GM12872 (cell line): ENCODE results near the gene ZNF549.

Experiments used
- TF ChIP-seq, protein P1 (sequence below): IDR thresholded peaks from 3 replicates; pipeline ENCODE4 v1.5.1; 2011; ENCODE audit warnings: low read depth, mild to moderate bottlenecking, low read length, moderate library complexity; ENCODE audit not compliant: insufficient read depth

Gene ZNF549

GRCh38 chr19:57560049-57560491 is 32.9 kb downstream of the ZNF549 start:
- TF ChIP-seq, protein P1, sequence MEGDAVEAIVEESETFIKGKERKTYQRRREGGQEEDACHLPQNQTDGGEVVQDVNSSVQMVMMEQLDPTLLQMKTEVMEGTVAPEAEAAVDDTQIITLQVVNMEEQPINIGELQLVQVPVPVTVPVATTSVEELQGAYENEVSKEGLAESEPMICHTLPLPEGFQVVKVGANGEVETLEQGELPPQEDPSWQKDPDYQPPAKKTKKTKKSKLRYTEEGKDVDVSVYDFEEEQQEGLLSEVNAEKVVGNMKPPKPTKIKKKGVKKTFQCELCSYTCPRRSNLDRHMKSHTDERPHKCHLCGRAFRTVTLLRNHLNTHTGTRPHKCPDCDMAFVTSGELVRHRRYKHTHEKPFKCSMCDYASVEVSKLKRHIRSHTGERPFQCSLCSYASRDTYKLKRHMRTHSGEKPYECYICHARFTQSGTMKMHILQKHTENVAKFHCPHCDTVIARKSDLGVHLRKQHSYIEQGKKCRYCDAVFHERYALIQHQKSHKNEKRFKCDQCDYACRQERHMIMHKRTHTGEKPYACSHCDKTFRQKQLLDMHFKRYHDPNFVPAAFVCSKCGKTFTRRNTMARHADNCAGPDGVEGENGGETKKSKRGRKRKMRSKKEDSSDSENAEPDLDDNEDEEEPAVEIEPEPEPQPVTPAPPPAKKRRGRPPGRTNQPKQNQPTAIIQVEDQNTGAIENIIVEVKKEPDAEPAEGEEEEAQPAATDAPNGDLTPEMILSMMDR: no peak

DNA sequence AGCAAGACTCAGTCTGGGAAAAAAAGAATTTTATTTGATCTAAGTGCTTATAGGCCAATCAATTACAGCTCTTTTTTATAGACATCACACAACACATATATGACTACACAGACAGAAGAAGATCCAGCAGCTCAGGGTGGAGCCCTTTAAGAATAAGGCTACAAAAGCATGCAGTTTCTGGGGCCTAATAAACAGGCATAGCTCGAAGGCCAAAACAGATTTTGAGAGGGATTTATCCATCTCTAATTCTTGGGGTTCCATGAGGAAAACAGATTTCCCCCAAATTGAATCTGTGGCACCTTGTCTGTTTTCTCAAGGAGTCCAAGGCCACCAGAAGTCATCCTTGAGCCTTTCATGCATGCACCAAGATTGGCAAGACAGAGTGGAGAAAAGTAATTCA is 36.4 kb downstream of the ZNF549 start:
- TF ChIP-seq, protein P1: no peak

- TF ChIP-seq, protein P1: no peak
These were observed 39.5 kb downstream of the ZNF549 start for GRCh38 chr19:57566396-57567265.

GRCh38 chr19:57570707-57571106 is 43.6 kb downstream of the ZNF549 start:
- TF ChIP-seq, protein P1: no peak

DNA sequence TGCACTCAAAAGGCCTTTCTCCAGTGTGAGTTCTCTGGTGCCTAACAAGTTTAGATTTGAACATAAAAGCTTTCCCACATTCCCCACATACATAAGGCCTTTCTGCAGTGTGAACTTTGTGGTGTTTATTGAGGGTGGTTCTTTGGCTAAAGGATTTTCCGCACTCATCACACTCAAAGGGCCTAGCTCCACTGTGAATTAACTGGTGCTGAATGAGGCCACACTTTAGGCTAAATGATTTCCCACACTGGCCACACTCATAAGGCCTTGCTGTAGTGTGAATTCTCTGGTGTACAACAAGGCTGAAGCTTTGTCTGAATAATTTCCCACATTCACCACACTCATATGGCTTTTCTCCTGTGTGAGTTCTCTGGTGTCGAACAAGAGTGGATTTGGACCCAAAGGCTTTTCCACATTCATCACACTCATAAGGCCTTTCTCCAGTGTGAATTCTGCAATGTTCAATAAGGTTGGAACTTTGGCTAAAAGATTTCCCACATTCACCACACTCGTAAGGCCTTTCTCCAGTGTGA is 45.3 kb downstream of the ZNF549 start:
- TF ChIP-seq, protein P1: no peak

DNA sequence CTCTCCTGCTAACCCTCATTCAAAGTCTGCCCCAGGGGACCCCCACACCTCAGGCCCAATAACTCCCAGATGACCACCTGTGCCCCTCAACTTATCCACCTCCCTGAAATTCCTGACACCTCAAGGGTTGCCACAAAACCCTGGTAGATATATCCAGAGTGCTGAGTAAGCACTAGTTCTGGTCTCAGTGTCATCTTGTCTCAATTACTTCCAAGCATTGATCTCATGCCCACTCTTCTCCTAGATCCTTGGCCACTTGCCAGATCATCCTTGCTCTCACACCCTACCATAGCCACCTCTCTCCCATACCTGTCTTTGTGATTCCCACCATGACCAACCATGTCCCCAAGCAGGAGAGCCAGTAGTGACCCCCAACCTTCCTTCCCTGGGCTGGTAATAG is 49.5 kb downstream of the ZNF549 start:
- TF ChIP-seq, protein P1: no peak

- TF ChIP-seq, protein P1: no peak; the same call in 2 of the 3 replicates
These were observed 51.5 kb downstream of the ZNF549 start, which contains the start of gene ZNF416 for GRCh38 chr19:57578487-57579205. ZNF416 (minus strand) TSS chr19:57578911; CDS start chr19:57578704, 207 bp downstream.
